ENCODE data around the gene ANKRD12. TPM values are rescaled to one million over a fixed set of nuclear protein-coding genes. Genes with fewer than 3 reads are reported as not detected.

ANKRD12 gene
- 12.9 and 31.7 TPM in 2 replicates for total RNA-seq (2012; rRNA removed)
- 1.9 and 2.6 TPM in 2 replicates for polyA plus RNA-seq (2012; rRNA removed)
- 0.41 and 4.3 TPM in 2 replicates for polyA plus RNA-seq (2012; cell fraction: cytosol; rRNA removed)
- polyA plus RNA-seq (2012; cell fraction: nucleus; rRNA removed; ENCODE audit: low replicate concordance) = 2.5 and 4.6 TPM in 2 replicates
- percentile 94 among the genes with signal in this experiment for Bru-seq, nascent RNA
- BruChase-seq, experiment 1, labeled RNA remaining after a 6-hour chase = percentile 84 among the genes with signal in this experiment
- BruChase-seq, experiment 2, labeled RNA remaining after a 2-hour chase = percentile 94 among the genes with signal in this experiment
- long read RNA-seq, partial matches to known transcripts = 13 of 40 reads
- long read RNA-seq, other reads (novel, unspliced or antisense) = 27 of 40 reads

DNA sequence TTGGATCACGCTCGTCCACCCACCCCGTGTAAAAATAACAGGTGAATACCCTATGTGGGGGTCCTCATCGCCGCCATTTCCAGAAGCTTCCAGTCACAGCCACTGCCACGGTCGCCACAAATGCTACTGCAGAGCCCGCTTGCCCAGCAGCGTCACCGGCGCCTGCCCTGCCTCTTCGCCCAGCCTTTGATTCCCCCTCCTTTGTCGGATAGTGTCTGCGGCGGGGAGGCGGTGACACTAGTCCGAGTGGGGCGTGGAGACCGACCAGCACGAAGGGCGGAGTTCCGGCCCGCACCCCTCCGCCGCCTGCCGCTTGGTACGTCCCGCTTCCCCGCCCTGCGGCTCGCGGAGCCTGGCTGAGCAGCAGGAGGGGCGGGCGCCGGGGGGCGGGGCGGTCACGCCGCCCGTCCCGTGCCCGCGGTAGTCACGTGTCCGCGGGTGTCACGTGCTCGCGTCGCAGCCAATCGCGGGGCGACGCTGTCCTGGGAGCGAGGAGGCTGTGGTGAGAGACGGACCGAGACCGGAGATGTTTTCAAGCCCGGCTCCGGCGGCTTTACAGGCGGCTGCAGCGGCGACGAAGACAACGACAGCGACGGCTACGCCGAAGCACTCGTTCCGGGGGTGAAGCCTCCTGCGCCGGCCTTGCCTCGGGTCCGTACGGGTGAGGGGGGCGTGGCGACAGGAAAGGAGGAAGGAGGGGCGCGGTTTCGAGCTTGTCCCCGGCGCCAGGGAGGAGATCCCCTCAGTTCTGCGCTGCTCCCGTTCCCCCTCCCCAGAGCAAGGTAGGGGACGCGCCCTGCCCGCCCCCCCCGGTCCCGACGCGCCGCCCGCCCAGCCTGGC lies at the start of gene ANKRD12:
Gene ANKRD12 (plus strand): TSS at position 467 of the 841 bp plus-strand sequence. CDS start 45,652 bp downstream, outside the sequence.
- Histone ChIP-seq H3K14ac (replicated peaks; ENCODE audit: low read depth, low read length) (peak within 1 kb of the TSS; percentile 95), H3K4ac (ENCODE audit: low read depth, low read length) (peak within 1 kb of the TSS; percentile 93), H4K5ac (ENCODE audit: low read depth, low read length) (peak within 1 kb of the TSS; percentile 80), H3K9ac (ENCODE audit: low read depth, low read length) (peak within 1 kb of the TSS; percentile 92), H2AFZ (replicated peaks; ENCODE audit: low read length, poor library complexity) (peak within 1 kb of the TSS; percentile 97), H2AK5ac (ENCODE audit: low read depth, low read length) (peak within 1 kb of the TSS; percentile 48; the same call in 1 of the 2 replicates), H4K20me1 (ENCODE audit: insufficient read depth, low read length) (peaks cover 32% of the 10 kb centered on the region), H3K27me3 (ENCODE audit: control insufficient read depth, insufficient read depth, low read length) (no peaks in the 10 kb centered on the region), H3K79me1 (ENCODE audit: low read depth in 1 of 2, low read length in 2 of 2) (peaks cover 7 to 30% of the 10 kb centered on the region in 2 experiments; a peak in 3 of 4 replicates), H3K4me2 (ENCODE audit: low read depth, low read length) (peak within 1 kb of the TSS; percentile 99), H2BK20ac (ENCODE audit: low read depth, low read length) (0 out of 2 replicates have a peak within 1 kb of the TSS, but pooled peaks have one; percentile 1), H3K23ac (ENCODE audit: low read depth, low read length) (peak within 1 kb of the TSS; percentile 94), H2BK120ac (ENCODE audit: low read depth, low read length) (peak within 1 kb of the TSS; percentile 92), H3K9me1 (ENCODE audit: insufficient read depth, low read length) (no peaks in the 10 kb centered on the region), H2AK9ac (replicated peaks; ENCODE audit: low read depth, low read length, poor library complexity) (peak within 1 kb of the TSS; percentile 93), H2BK5ac (ENCODE audit: low read depth, low read length, poor library complexity, severe bottlenecking) (peak within 1 kb of the TSS; percentile 98), H3K4me1 (ENCODE audit: control insufficient read depth, insufficient read depth, low read length) (peaks cover 8% of the 10 kb centered on the region), H3K9me3 (ENCODE audit: control insufficient read depth, insufficient read depth, low read length) (no peaks in the 10 kb centered on the region), H3K27ac (ENCODE audit: insufficient read depth, low read length) (peak within 1 kb of the TSS; percentile 97), H3K36me3 (ENCODE audit: control insufficient read depth, insufficient read depth, low read length) (peaks cover 11% of the 10 kb centered on the region), H3K56ac (ENCODE audit: extremely low read depth, insufficient read depth, low read length) (peak within 1 kb of the TSS; percentile 94), H2BK15ac (ENCODE audit: low read depth, low read length) (peak within 1 kb of the TSS; percentile 81; the same call in 2 of the 3 replicates), H4K91ac (ENCODE audit: insufficient read depth, low read depth, low read length) (peak within 1 kb of the TSS; percentile 85), H4K8ac (ENCODE audit: low read depth in 2 of 2, low read length in 2 of 2) (peak within 1 kb of the TSS; percentile 21 to 86), H3K18ac (ENCODE audit: low read depth, low read length) (peak within 1 kb of the TSS; percentile 91), H3K4me3 (ENCODE audit: insufficient read depth, low read depth, low read length) (peak within 1 kb of the TSS; percentile 95)
- intact Hi-C loops (cut with micrococcal nuclease) = loop anchor here (2.0 to 5.0 kb wide), 2 partner anchors 201 to 336 kb away; no protein-coding TSS in a partner anchor
- no TSS peak for BruUV-seq (replicated peaks)
- 0% methylated on average over 8 of the region's 95 CpGs; no CpG with 5 or more reads in 1 of the 2 experiments for WGBS, 2 experiments (ENCODE audit: extremely low coverage in 2 of 2, insufficient read length in 1 of 2)
- ChIA-PET CTCF (interaction anchor here (1.7 kb wide), 1 partner anchor 63 kb away, joined by 5 read pairs; no protein-coding TSS in a partner anchor), POLR2A (ENCODE audit: unreplicated experiment) (interaction anchor here (0.6 kb wide), 1 partner anchor 148 kb away, joined by 3 read pairs; no protein-coding TSS in a partner anchor)
- dilution Hi-C loops (cut with HindIII; ENCODE audit: low sequenced_read_pairs, unreplicated experiment) = no loop called here
- in situ Hi-C loops (cut with MboI; ENCODE audit: low sequenced_read_pairs) = loop anchor here (10.0 kb wide), 1 partner anchor 462 kb away; no protein-coding TSS in a partner anchor
- peak; percentile 96 for DNase-seq
- peak; percentile 88 for ATAC-seq (ENCODE audit: low read depth)
- TF ChIP-seq USF2 (IDR thresholded peaks at IDR 0.05; ENCODE audit: low read depth, low read length) = peak; percentile 99
- TF ChIP-seq NFE2L2 (IDR thresholded peaks at IDR 0.05; ENCODE audit: low read depth, low read length) = peak; percentile 4; the same call in 1 of the 2 replicates
- TF ChIP-seq CTCF (conservative IDR thresholded peaks at IDR 0.05; ENCODE audit: low read depth, low read length) = no peak
- TF ChIP-seq RFX5 (IDR thresholded peaks at IDR 0.05; ENCODE audit: low read depth, low read length) = no peak
- no peak for TF ChIP-seq RCOR1 (IDR thresholded peaks at IDR 0.05; ENCODE audit: insufficient replicate concordance, low read length)
- peak; percentile 99 for TF ChIP-seq BHLHE40 (IDR thresholded peaks at IDR 0.05; ENCODE audit: low read depth, low read length)
- TF ChIP-seq POLR2A (IDR thresholded peaks at IDR 0.05; ENCODE audit: low read depth, low read length) = peak; percentile 93
- no peak for TF ChIP-seq SMC3 (IDR thresholded peaks at IDR 0.05; ENCODE audit: low read depth, low read length)
- TF ChIP-seq FOS (IDR thresholded peaks at IDR 0.05; ENCODE audit: low read depth, low read length) = peak; percentile 75
- no peak for TF ChIP-seq CEBPB (IDR thresholded peaks at IDR 0.05; ENCODE audit: low read depth, low read length)
- no peak; the same call in 1 of the 2 replicates for TF ChIP-seq CHD1 (IDR thresholded peaks at IDR 0.05; ENCODE audit: low read depth, low read length)
